Neural progenitor cell (in vitro differentiated cells): ENCODE measurements around the gene BCAT1.

Source experiments
- EZH2 ChIP-seq: fragments of 200-600 bp; sonication (generic); IDR thresholded peaks from 2 replicates; pipeline ENCODE4 v1.6.1; 2017; ENCODE audit warnings: antibody characterized with exemption, mild to moderate bottlenecking, moderate library complexity
- EZH2phosphoT487 ChIP-seq: fragments of 200-600 bp; sonication (generic); IDR thresholded peaks from 2 replicates; pipeline ENCODE4 v1.6.1; 2017; ENCODE audit warnings: antibody characterized with exemption
- TF ChIP-seq, protein P1 (sequence below): fragments of 200-600 bp; sonication (generic); IDR thresholded peaks from 2 replicates; pipeline ENCODE4 v1.5.1; 2017; ENCODE audit warnings: antibody characterized with exemption, mild to moderate bottlenecking

DNA sequence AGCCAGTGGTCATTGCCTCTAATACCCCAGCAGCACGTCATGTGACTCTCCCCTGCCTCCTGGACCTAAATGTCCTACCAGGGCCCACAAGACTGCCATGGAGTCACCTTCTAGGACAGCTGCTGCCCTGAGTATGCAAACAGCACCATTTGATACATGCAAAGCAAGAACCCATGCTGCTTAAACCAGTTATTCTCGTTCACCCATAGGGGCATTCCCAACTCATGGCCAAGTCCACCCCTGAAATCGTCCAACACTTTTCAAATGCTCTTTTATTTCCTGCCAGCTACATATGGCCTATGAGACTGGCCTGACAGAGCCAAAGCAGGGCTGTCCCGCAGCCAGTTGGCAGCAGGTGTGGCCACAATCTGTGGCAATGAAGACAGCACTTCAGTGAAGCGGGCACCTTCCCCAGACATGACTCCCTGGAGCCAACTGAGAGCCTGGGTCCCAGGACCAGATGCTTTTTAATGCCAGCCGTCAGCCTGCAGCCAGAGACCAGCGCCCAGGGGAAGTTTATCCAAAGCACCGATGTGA lies 99.9 kb downstream of the BCAT1 start:
- TF ChIP-seq, protein P1, sequence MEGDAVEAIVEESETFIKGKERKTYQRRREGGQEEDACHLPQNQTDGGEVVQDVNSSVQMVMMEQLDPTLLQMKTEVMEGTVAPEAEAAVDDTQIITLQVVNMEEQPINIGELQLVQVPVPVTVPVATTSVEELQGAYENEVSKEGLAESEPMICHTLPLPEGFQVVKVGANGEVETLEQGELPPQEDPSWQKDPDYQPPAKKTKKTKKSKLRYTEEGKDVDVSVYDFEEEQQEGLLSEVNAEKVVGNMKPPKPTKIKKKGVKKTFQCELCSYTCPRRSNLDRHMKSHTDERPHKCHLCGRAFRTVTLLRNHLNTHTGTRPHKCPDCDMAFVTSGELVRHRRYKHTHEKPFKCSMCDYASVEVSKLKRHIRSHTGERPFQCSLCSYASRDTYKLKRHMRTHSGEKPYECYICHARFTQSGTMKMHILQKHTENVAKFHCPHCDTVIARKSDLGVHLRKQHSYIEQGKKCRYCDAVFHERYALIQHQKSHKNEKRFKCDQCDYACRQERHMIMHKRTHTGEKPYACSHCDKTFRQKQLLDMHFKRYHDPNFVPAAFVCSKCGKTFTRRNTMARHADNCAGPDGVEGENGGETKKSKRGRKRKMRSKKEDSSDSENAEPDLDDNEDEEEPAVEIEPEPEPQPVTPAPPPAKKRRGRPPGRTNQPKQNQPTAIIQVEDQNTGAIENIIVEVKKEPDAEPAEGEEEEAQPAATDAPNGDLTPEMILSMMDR: no peak
- TF ChIP-seq EZH2phosphoT487 (no peak), EZH2 (no peak)
